Measurements from ENCODE around the gene SH3TC1.

- TF ChIP-seq TCF7 (IDR thresholded peaks at IDR 0.05; ENCODE audit: borderline replicate concordance), result no peak
- TF ChIP-seq TAF1 (IDR thresholded peaks at IDR 0.05; ENCODE audit: borderline replicate concordance, low read depth, low read length), result no peak
- no peak for TF ChIP-seq BCLAF1 (IDR thresholded peaks at IDR 0.05)
- TF ChIP-seq MTA3 (IDR thresholded peaks at IDR 0.05; ENCODE audit: borderline replicate concordance, low read length), result no peak
- TF ChIP-seq USF2 (IDR thresholded peaks at IDR 0.05; ENCODE audit: borderline replicate concordance, low read depth, low read length), result no peak
- no peak for TF ChIP-seq EP300 (IDR thresholded peaks at IDR 0.05; ENCODE audit: borderline replicate concordance in 1 of 2, control insufficient read depth in 1 of 2, low read depth in 2 of 2, low read length in 2 of 2)
- TF ChIP-seq BCL11A (IDR thresholded peaks at IDR 0.05; ENCODE audit: low read depth, low read length), result no peak
- TF ChIP-seq EED (IDR thresholded peaks at IDR 0.05; ENCODE audit: low read depth), result no peak
- no peak for TF ChIP-seq EGR1 (IDR thresholded peaks at IDR 0.05; ENCODE audit: borderline replicate concordance in 1 of 2, low read depth in 2 of 2, low read length in 2 of 2)
- no peak for TF ChIP-seq NR2F1 (conservative IDR thresholded peaks at IDR 0.05)
- TF ChIP-seq CTCF (IDR thresholded peaks at IDR 0.05 in 2 of 3, conservative IDR thresholded peaks at IDR 0.05 in 1 of 3; ENCODE audit: control insufficient read depth in 2 of 3, extremely low read depth in 1 of 3, insufficient read depth in 1 of 3, low read depth in 3 of 3, low read length in 3 of 3), result no peak
Measured at GRCh38 chr4:8286719-8287342, 87.7 kb downstream of the SH3TC1 start.

Measured in GM12878 (cell line).